GM21723 (cell line): Measurements from ENCODE around the gene NISCH.

Experiments used
- ATAC-seq: cut with Tn5 transposase; IDR thresholded peaks from one replicate; pipeline ENCODE4 v1.9.1; 2021; ENCODE audit warnings: mild to moderate bottlenecking, moderate library complexity; ENCODE audit not compliant: unreplicated experiment

The NISCH gene

DNA sequence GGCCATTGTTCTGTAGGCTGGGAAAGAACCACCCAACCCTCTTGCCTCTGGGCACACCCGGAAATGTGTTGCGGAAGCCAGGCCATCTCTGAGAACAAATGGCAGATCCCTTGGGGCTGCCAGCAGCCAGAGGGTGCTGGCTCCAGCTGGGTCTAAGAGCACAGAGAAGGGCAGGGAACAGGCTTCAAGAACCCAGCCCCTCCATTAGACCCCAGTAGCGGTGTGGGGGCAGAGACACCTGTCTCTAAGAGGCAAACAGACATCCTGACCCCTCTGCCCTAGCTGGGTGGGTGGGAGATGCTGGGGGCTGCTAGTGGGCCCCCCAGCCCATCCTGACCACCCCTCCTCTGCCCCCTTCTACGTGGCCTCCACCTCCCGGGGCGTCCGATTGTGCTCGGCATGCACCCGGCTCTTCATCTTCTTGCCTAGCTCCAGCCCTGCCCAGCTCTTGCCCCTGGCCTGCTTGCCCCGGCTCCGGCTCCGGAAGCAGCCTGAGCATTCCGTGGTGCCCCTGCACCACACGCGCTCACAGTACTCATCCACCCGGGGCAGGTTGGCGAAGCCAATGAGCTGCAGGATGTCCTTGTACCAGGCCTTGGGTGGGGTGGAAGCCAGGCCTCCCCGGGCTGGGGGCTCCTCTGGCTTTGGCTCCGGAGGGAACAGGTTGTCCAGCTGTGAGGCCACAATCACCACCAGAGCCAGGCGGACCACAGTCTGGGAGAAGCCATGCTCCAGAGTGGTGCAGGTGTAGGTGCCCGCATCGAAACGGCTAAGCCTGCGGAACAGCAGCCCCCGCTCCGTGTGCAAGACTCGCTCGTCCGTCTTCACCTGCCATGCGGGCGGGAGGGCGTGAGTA is 19.9 kb upstream of the NISCH start:
- no peak for ATAC-seq

GRCh38 chr3:52436500-52437149 is 18.8 kb upstream of the NISCH start:
- no peak for ATAC-seq

DNA sequence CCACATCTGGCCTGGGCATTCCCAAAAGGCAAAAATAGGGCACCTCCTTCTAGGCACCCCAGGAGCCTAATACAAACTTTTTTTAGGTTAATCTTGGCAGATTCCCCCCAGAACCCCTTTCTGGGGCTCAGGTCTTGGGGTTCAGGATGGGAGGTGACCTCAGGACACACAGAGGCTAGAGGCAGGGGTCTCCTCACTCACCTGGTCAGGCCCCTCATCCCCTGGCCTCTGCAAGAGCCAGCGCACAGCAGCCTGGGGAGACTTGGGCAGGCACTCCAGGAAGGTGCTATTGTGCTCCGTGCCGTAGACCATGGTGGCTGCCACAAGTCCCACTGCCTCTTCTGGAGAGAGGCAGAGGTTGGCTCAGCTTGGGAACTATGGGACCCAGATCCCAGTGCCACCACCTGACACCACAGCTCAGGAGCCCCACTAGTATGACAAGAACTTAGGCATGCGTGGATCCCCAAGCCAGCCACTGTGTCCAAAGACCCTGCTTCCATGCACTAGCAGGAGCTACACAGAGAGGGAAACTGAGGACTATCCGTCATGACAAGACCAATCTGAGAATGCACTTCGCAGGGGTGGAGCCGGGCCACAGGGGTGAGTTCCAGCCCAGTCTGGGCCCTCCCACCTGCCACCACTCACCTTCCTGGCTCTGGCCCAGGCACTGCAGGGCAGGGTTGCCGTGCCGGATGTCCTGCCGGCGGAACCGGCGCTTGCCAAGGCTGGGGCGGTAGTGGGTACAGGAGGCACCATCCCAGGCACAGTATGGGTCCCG is 17.9 kb upstream of the NISCH start:
- ATAC-seq = no peak

GRCh38 chr3:52438104-52438376 is 17.4 kb upstream of the NISCH start:
- ATAC-seq = no peak

- no peak for ATAC-seq
Measured at GRCh38 chr3:52438579-52439425, 16.6 kb upstream of the NISCH start.

DNA sequence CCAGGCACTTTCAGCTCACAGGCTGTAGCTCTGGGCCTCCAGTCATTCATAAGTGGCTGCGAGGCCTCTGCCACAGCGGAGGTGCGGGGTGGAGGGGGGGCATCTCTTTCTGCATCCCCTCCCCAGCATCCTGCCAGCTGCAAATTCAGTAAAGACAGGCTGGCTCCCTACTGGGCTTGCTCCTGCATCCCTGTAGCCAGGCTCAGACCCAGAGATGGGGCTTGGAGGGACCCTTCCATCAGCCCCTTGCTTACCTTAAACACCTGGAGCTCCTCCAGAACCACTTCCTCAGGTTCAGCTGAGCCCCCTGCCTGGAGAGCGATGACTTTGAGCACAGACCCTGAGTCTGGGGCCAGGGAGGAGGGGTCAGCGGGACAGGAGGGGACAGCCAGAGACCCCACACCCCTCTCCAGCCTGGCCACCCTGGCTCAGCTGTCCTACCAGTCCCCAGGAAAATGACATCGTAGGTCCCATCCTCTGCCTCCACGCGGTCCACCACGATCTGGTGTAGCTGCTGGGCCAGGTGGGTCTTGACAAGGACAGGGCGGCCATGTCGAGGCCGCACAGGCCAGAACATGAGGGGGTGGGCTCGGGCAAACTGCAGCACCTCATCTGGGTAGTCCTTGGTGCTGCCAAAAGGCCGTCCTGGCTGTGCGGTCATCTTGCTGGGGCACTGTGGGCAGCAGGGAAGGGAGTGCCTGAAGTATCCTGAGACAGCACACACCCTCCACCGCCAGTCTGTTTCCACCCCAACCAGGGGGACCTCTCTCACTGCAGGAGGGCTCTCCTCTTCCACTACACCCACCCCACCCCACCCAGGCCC is 15.8 kb upstream of the NISCH start:
- ATAC-seq = no peak

- no peak for ATAC-seq
Measured at GRCh38 chr3:52440249-52440551, 15.2 kb upstream of the NISCH start.

GRCh38 chr3:52440671-52441070 is 14.7 kb upstream of the NISCH start:
- ATAC-seq = no peak

GRCh38 chr3:52441091-52441771 is 14.2 kb upstream of the NISCH start:
- ATAC-seq = no peak

DNA sequence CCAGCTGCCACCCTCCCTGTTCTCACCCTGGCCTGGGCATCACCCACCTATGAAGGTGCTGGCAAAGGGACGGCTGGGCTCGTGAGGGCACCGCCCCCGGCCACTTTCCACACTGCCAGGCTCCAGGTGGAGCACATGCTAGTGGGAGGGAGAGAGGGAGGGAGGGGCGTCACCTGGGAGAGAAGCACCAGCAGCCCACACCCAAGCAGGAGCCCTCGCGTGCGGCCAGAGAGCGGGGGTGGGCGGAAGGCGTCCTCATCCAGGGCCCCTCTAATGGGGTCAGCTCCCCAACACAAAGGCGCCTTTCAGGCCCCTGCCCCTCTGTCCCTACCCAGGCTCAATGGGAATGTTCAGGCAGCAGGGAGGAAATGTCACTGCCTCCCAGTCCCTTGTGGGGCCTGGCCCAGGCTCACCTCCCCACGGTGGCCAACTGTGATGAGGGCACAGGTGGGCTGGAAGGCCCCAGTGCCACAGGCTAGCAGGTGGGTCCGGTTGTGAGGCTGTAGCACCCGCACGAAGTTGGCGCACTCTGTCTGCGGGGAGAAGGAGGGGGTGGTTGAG is 13.6 kb upstream of the NISCH start:
- ATAC-seq = no peak

DNA sequence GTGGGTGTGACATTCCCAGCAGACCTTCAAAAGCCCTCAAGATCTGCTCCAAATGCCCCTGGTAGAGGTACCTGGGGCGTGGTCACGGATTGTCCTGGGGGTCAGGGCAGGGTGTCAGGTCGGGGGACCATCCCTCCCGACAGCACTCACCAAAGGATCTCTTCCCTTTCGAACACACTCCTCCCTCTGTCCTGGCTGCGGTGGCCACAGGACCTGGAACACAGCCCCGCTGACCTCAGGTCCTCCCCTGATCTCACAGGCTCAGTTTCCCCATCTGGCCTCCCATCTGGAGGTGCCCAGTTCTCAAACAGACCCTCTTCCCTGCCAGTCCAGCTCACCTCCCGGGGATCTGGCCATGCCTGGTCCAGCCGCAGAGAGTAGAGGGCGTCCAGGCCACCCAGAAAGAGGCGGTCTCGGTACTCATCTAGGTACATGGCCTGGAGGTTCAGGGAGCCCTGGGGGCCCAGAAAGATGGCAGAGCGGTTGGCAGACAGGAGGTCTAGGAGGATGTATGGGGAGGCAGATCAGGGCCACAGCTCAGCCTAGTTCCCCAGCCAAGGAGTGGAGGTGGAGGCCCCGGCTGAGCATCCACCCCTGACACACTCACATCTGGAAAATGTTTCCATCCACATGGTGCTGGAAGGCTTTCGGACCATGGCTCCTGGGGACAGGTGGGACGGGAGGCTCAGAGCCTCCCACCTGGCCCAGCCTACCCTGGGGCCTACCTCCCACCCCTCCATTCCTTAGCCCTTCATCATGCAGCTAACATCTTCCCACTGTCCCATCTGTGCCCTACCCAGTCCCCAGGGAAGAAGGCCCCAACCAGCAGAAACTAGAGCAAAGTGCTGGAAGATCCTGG is 12.8 kb upstream of the NISCH start:
- no peak for ATAC-seq

DNA sequence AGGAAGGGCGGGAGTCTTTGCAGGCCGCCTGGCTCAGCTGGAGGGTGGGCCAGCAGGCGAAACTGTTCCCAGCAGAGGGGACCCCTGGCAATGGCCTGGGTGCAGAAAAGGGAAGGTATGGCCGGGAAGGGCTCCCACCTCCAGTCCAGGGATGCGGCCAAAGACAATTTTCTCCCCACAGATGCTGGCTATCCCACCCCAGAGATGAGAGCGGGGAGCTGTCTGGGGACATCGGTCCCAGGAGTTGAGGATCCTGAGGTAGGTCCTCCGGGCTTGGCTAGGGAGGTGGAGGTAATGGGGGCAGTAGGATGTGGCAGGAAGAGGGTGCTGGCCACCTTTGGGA is 12.2 kb upstream of the NISCH start:
- no peak for ATAC-seq

DNA sequence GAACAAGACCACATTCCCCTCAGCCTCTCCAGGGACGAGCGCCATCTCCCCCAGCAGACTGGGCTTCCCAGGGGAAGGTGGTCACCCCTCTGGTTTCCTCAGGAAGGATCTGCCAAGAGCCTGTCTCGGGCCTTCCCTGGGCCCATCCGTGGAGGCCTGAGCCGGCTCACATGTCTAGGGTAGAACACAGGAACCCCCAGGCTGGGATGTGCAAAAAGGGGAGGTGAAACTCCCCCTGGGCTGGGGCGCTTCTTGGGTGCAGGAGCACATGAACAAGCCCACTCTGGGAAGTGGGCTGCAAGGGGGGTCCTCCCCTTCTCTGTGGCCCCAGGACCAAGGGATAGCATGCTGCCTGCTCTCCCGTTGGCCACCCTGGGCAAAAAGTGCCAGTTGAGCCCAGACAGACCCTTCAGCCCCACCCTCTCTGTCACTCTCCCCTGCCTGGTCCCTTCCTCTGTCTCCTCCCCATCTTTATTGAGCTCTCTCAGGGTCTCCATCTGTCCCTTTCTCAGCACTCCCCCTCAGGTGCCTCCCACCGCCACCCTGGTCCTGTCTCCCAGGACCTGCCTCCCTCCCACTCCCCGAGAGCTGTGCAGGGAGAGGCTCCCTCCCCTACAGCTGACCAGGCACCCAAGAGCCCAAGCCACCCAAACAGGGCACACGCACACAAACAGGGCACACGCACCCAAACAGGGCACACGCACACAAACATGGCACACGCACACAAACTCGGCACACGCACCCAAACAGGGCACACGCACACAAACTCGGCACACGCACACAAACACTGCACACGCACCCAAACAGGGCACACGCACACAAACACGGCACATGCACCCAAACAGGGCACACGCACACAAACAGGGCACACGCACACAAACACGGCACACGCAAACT is 11.4 kb upstream of the NISCH start:
- ATAC-seq = no peak

DNA sequence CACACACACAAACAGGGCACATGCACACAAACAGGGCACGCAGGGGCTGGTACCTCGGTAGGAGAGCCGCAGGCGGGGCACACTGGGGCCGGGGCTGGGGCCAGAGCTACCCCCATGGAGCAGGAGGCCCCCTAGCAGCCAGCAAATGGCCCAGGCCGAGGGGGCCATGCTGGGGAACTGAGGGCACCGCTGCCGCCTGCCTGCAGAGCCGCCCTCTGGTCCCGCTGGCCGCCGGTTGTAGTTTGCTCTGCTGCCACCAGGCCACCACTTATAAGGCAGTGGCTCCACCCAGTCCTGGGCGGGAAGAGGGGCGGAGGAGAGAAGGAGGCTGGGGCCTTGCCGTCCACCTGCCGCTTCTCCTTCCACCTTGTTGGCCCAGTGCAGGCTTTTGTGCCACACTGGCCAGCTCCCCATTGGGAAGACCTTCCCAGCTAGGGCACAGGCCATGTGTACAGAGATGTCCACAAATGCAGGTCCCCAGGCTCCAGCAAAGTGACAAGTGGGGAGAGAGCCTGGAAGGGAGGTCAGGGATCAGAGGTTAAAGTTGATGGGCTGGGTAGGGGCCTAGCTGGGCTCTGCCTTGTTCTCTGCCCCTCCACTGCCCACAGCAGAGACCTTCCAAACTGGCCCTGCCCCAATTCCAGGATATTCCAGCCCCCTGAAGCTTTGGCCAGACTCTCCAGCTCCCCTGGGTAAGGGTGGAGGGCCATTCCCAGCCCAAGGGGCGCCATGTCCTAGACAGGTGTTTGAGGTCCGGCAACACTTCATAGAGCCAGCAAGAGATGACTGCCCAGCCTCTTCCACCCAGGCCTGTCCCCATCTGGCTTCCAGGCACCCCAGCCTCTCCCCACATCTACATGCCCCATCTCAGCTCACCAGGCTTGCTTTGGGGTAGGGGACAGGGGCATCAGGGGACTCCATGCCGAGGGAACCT is 10.3 kb upstream of the NISCH start, which contains the start of gene SEMA3G:
Gene SEMA3G, minus strand, starts transcription at position 244 of the 934 bp plus-strand sequence. Its CDS starts 76 bp downstream, at position 168.
- peak; percentile 86 for ATAC-seq

DNA sequence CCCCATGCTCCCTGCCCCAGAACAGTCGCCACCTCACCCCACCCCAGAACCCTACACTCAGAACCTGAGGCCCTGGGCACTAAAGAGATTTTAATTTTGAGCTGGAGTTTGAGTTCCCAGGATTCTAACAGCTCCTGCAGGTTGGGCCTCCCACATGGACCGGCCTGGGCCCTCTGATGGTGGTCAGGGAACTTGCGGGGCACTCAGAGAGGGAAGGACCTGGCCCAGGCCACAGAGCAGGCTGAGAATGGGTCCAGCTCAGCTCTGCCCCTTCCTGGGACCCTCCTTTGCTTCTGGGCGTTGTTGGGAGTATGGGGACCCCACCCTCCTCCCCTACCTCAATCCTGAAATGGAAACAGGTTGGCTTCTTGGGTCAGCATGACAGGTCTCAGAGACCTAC is 9.4 kb upstream of the NISCH start:
- ATAC-seq = no peak
